Measurements from ENCODE around the gene PTH2.
"Not testable (repeated sequence)": the region's sequence is repeated elsewhere in the genome, so short reads cannot be mapped to it uniquely, and the experiment has no call there.

Gene PTH2

GRCh38 chr19:49447485-49448431 lies 24.5 kb upstream of the PTH2 start:
- no peak for DNase-seq

GRCh38 chr19:49445997-49446396 lies 22.8 kb upstream of the PTH2 start:
- DNase-seq = no peak

GRCh38 chr19:49444100-49444700 lies 21.0 kb upstream of the PTH2 start:
- DNase-seq = not testable (repeated sequence)

- DNase-seq = peak; percentile 90
Observed at GRCh38 chr19:49443366-49444099, 20.3 kb upstream of the PTH2 start.

- DNase-seq = no peak
Observed at GRCh38 chr19:49442771-49443365, 19.6 kb upstream of the PTH2 start.

- DNase-seq = no peak
Observed at GRCh38 chr19:49442354-49442753, 19.1 kb upstream of the PTH2 start.

GRCh38 chr19:49441960-49442350 lies 18.7 kb upstream of the PTH2 start:
- no peak for DNase-seq

GRCh38 chr19:49441210-49441959 lies 18.1 kb upstream of the PTH2 start, which contains the start of gene SLC17A7:
TSS of gene SLC17A7 (minus strand) at chr19:49441527. CDS start at chr19:49441379, 148 bp downstream.
- no peak for DNase-seq

- DNase-seq = no peak
Observed at GRCh38 chr19:49440439-49441209, 17.4 kb upstream of the PTH2 start.

- DNase-seq = no peak
Observed at GRCh38 chr19:49439836-49440235, 16.6 kb upstream of the PTH2 start.

- no peak for DNase-seq
Observed at GRCh38 chr19:49438261-49438660, 15.0 kb upstream of the PTH2 start.

- no peak for DNase-seq
Observed at GRCh38 chr19:49437231-49437630, 14.0 kb upstream of the PTH2 start.

GRCh38 chr19:49436381-49437017 lies 13.3 kb upstream of the PTH2 start:
- no peak for DNase-seq

GRCh38 chr19:49435670-49436069 lies 12.4 kb upstream of the PTH2 start:
- no peak for DNase-seq

- DNase-seq = no peak
Observed at GRCh38 chr19:49434907-49435583, 11.8 kb upstream of the PTH2 start.

GRCh38 chr19:49433240-49433901 lies 10.1 kb upstream of the PTH2 start:
- no peak for DNase-seq

- no peak for DNase-seq
Observed at GRCh38 chr19:49432141-49433073, 9.2 kb upstream of the PTH2 start.

GRCh38 chr19:49431330-49431749 lies 8.1 kb upstream of the PTH2 start:
- no peak for DNase-seq
